OCI-LY7 (cell line): ENCODE results near the gene CHST14. TPM values are rescaled to one million over a fixed set of nuclear protein-coding genes. Genes with fewer than 3 reads are reported as not detected.

Source experiments
- BruUV-seq: library from RNA; stranded (reverse); fragments of 400-500 nt; replicated peaks from 2 replicates; lab custom pipeline; 2021; lab: Mats Ljungman, UMichigan
- CTCF ChIA-PET: fragments of 300-600 bp; sonication (Branson Sonifier 250); formaldehyde crosslinking; loops from one replicate; lab custom pipeline; 2022; ENCODE audit warnings: antibody characterized with exemption; ENCODE audit not compliant: unreplicated experiment; lab: Charles Lee
- POLR2A ChIA-PET: fragments of 300-600 bp; sonication (Branson Sonifier 250); formaldehyde crosslinking; loops from one replicate; lab custom pipeline; 2022; ENCODE audit warnings: antibody characterized with exemption; lab: Charles Lee
- DNase-seq: peaks from one replicate; pipeline ENCODE4 v3.0.0-alpha.2; 2015; ENCODE audit warnings: low spot score
- H2AFZ ChIP-seq: fragments of 200-600 bp; sonication (generic), shearing (Covaris generic); 2 replicates; pipeline ENCODE4 v1.6.1; 2014; ENCODE audit warnings: mild to moderate bottlenecking, antibody characterized with exemption, low read length, moderate library complexity
- H3K27ac ChIP-seq: fragments of 200-600 bp; sonication (generic); 2 replicates; pipeline ENCODE4 v1.5.1; 2014; ENCODE audit warnings: mixed run types, low read depth, mild to moderate bottlenecking, moderate library complexity, low read length, inconsistent platforms; ENCODE audit not compliant: poor library complexity, severe bottlenecking
- H3K36me3 ChIP-seq: fragments of 200-600 bp; sonication (generic); 2 replicates; pipeline ENCODE4 v1.6.1; 2014; ENCODE audit warnings: mild to moderate bottlenecking, antibody characterized with exemption, low read length, moderate library complexity, mixed read lengths; ENCODE audit not compliant: insufficient read depth
- H3K4me1 ChIP-seq: fragments of 200-600 bp; sonication (generic); 2 replicates; pipeline ENCODE4 v1.5.1; 2014; ENCODE audit warnings: mild to moderate bottlenecking, low read length; ENCODE audit not compliant: insufficient read depth, poor library complexity, severe bottlenecking
- H3K4me2 ChIP-seq: fragments of 200-600 bp; sonication (generic); 2 replicates; pipeline ENCODE4 v1.6.1; 2014; ENCODE audit warnings: mild to moderate bottlenecking, low read length
- H3K4me3 ChIP-seq: fragments of 200-600 bp; sonication (generic); 2 replicates; pipeline ENCODE4 v1.5.1; 2014; ENCODE audit warnings: mild to moderate bottlenecking, low read depth, low read length; ENCODE audit not compliant: poor library complexity, severe bottlenecking
- H3K79me2 ChIP-seq: fragments of 200-600 bp; sonication (generic); 2 replicates; pipeline ENCODE4 v1.6.1; 2016; ENCODE audit warnings: low read depth, mild to moderate bottlenecking, low read length, moderate library complexity, mixed read lengths; ENCODE audit not compliant: insufficient read depth
- H3K9me2 ChIP-seq: fragments of 200-600 bp; sonication (generic); 2 replicates; pipeline ENCODE4 v1.6.1; 2016; ENCODE audit warnings: mild to moderate bottlenecking, low read length, mixed read lengths; ENCODE audit not compliant: insufficient read depth
- H3K9me3 ChIP-seq: fragments of 200-600 bp; sonication (generic); 2 replicates; pipeline ENCODE4 v1.6.1; 2014; ENCODE audit warnings: mild to moderate bottlenecking, mixed run types, low read length, mixed read lengths
- H4K20me1 ChIP-seq: fragments of 200-600 bp; sonication (generic); 2 replicates; pipeline ENCODE4 v1.6.1; 2014; ENCODE audit warnings: mild to moderate bottlenecking, antibody characterized with exemption, low read length, moderate library complexity, mixed read lengths; ENCODE audit not compliant: insufficient read depth
- CTCF ChIP-seq: fragments of 200-600 bp; sonication (generic); conservative IDR thresholded peaks from 2 replicates; pipeline ENCODE4 v1.5.1; 2014; ENCODE audit warnings: mild to moderate bottlenecking, antibody characterized with exemption, low read length, moderate library complexity, mixed read lengths
- EZH2phosphoT487 ChIP-seq: fragments of 200-600 bp; sonication (generic); IDR thresholded peaks from 2 replicates; pipeline ENCODE4 v1.6.1; 2018; ENCODE audit warnings: low read depth, borderline replicate concordance, mild to moderate bottlenecking, mixed run types, antibody characterized with exemption, low read length, moderate library complexity, mixed read lengths
- intact Hi-C: fragments of 100-400 bp; cut with micrococcal nuclease; formaldehyde crosslinking; loops from one replicate; pipeline ENCODE4 v1.10.0; 2022; ENCODE audit not compliant: unreplicated experiment
- total RNA-seq, 2 experiments: library from RNA; depleted of rRNA in 1 of 2; stranded (reverse); fragments of >200 nt in 1 of 2; shearing (Covaris generic) in 1 of 2; gene quantifications; 2 replicates each; pipeline ENCODE4 v1.2.3, GENCODE V29; 2014 to 2022

Gene CHST14
- total RNA-seq, 2 experiments from 2014 or later = 7.3 to 15.3 TPM

DNA sequence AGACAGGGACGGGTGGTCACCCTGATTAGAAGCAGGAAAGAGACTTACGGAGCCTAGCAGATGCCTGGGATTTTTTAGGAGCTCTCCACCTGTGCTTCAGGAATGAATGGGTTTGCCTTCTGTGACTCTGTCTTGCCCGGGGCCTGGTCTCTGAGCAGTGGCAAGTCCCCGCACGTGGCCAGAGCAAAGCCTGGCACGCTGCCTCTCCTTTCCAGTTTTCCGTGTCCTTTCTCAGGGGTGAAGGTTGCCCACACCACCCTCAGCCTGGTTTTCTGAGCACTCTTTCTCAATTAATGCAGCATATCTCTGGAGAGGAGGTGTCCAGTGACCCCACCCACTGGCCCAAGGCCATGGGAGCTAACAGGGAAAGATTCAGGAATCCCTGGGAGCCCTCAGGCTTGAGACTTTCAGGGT, 14.5 kb upstream of the CHST14 start:
- no peaks in the 10 kb centered on the region for H3K9me2 ChIP-seq
- intact Hi-C loops = no loop called here
- no TSS peak for BruUV-seq
- no peak overlapping the region for H3K4me2 ChIP-seq
- H3K27ac ChIP-seq = no peak overlapping the region
- 0 out of 2 replicates have a peak, but pooled peaks cover 3% of the 10 kb centered on the region for H4K20me1 ChIP-seq
- peaks cover 12% of the 10 kb centered on the region for H3K4me1 ChIP-seq
- no peaks in the 10 kb centered on the region for H3K9me3 ChIP-seq
- ChIA-PET POLR2A (interaction anchor here (0.5 kb wide), 1 partner anchor 86 kb away, joined by 3 read pairs; no protein-coding TSS in a partner anchor), CTCF (no interaction called here)
- no peaks in the 10 kb centered on the region for H3K36me3 ChIP-seq
- no peak for DNase-seq
- H3K4me3 ChIP-seq = no peak overlapping the region
- no peaks in the 10 kb centered on the region for H3K79me2 ChIP-seq
- TF ChIP-seq CTCF (no peak), EZH2phosphoT487 (no peak)
- H2AFZ ChIP-seq = no peak overlapping the region

- H3K4me1 ChIP-seq = peaks cover 7% of the 10 kb centered on the region
- CTCF ChIA-PET = no interaction called here
- TF ChIP-seq EZH2phosphoT487 (no peak), CTCF (no peak)
- DNase-seq = no peak
- no peak overlapping the region for H3K4me3 ChIP-seq
- no peaks in the 10 kb centered on the region for H3K9me3 ChIP-seq
- H3K27ac ChIP-seq = no peak overlapping the region
- no peaks in the 10 kb centered on the region for H3K9me2 ChIP-seq
- no peaks in the 10 kb centered on the region for H3K79me2 ChIP-seq
- intact Hi-C loops = loop anchor here (1.0 kb wide), 1 partner anchor 15 kb away; no protein-coding TSS in a partner anchor
- H3K36me3 ChIP-seq = no peaks in the 10 kb centered on the region
- no peak overlapping the region for H3K4me2 ChIP-seq
- BruUV-seq = no TSS peak
- H4K20me1 ChIP-seq = 0 out of 2 replicates have a peak, but pooled peaks cover 3% of the 10 kb centered on the region
- no peak overlapping the region for H2AFZ ChIP-seq
- POLR2A ChIA-PET = interaction anchor here (0.5 kb wide), 1 partner anchor 86 kb away, joined by 3 read pairs; no protein-coding TSS in a partner anchor
Measured at GRCh38 chr15:40456738-40457137, 14.0 kb upstream of the CHST14 start.

- Histone ChIP-seq H4K20me1 (no peaks in the 10 kb centered on the region), H3K36me3 (peaks cover 5% of the 10 kb centered on the region; the same call in 1 of the 2 replicates), H3K4me3 (no peak overlapping the region), H2AFZ (no peak overlapping the region), H3K9me2 (no peaks in the 10 kb centered on the region), H3K4me1 (no peaks in the 10 kb centered on the region), H3K4me2 (no peak overlapping the region), H3K27ac (no peak overlapping the region), H3K79me2 (no peaks in the 10 kb centered on the region), H3K9me3 (no peaks in the 10 kb centered on the region)
- BruUV-seq = no TSS peak
- intact Hi-C loops = no loop called here
- CTCF ChIA-PET = interaction anchor here (0.6 kb wide), 1 partner anchor 1315 kb away, joined by 3 read pairs; no protein-coding TSS in a partner anchor
- DNase-seq = no peak
- no peak for TF ChIP-seq CTCF
- POLR2A ChIA-PET = no interaction called here
Measured at GRCh38 chr15:40458495-40459371, 12.1 kb upstream of the CHST14 start.
